Liver (tissue), 3 donors: ENCODE measurements around the gene TMEM229A.

Experiments
- ATF3 ChIP-seq: IDR thresholded peaks from 2 replicates; pipeline ENCODE4 v1.6.1; 2016; ENCODE audit warnings: antibody characterized with exemption
- CTCF ChIP-seq: fragments of 150-350 bp; IDR thresholded peaks from 2 replicates; pipeline ENCODE4 v1.5.1; 2017; ENCODE audit warnings: improper control_type of control experiment, low read depth, low read length; ENCODE audit not compliant: missing input control
- JUND ChIP-seq, 2 donors: IDR thresholded peaks; 2 replicates each; pipeline ENCODE4 v1.6.1; 2016; ENCODE audit warnings: antibody characterized with exemption in 2 of 2
- MAX ChIP-seq: IDR thresholded peaks from 2 replicates; pipeline ENCODE4 v1.6.1; 2016; ENCODE audit warnings: antibody characterized with exemption
- donor health status: healthy.
- donor health status: healthy.

- no peak for TF ChIP-seq CTCF
- TF ChIP-seq JUND (IDR thresholded peaks at IDR 0.05) = no peak
- no peak for TF ChIP-seq MAX
- no peak for TF ChIP-seq ATF3
These were observed 37.1 kb downstream of the TMEM229A start for GRCh38 chr7:123995617-123996326.
